Testis (tissue), 2 donors: Measurements from ENCODE around the gene ANHX.

Experiments
- CTCF ChIP-seq, 3 experiments: fragments of 450-650 bp in 2 of 3; fragments of 200-600 bp in 1 of 3; sonication (generic) in 1 of 3; IDR thresholded peaks; one replicate each; pipeline ENCODE4 v1.5.1; 2016 to 2019; ENCODE audit warnings: antibody characterized with exemption in 3 of 3, mild to moderate bottlenecking in 2 of 3, moderate library complexity in 1 of 3
- POLR2A ChIP-seq: fragments of 450-650 bp; IDR thresholded peaks from one replicate; pipeline ENCODE4 v1.6.1; 2017; ENCODE audit warnings: antibody characterized with exemption, mild to moderate bottlenecking, moderate library complexity

DNA sequence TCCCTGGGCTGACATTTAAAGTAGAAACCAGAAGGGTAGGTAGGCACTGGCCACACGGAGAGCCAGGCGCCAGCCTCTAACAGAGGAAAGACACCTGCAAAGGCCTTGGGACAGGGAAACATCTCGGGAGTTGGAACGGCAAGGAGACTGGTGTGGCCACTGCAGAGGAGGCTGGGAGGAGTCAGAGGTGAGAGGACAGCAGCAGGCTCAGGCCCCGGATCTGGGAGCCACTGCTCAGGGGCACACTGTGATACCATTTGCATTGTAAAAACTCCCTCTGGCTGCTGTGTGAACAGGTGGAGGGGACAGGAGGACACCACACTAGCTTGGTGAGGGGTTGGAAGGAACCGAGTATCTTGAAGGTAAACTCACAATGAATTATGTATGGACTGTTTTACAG lies 2.7 kb downstream of the ANHX start:
- no peak for TF ChIP-seq CTCF (IDR thresholded peaks at IDR 0.05)
- no peak for TF ChIP-seq POLR2A
